Fibroblast of mammary gland (primary cell): ENCODE results near the gene SEMA3B.

Experiments used
- DNase-seq: peaks from one replicate; pipeline ENCODE4 v3.0.0-alpha.2; 2010; ENCODE audit warnings: low read depth
- H3K4me3 ChIP-seq: 2 replicates; pipeline ENCODE4 v1.5.1; 2011; ENCODE audit warnings: low read depth, mild to moderate bottlenecking, low read length, moderate library complexity; ENCODE audit not compliant: control insufficient read depth
- TF ChIP-seq, protein P1 (sequence below): conservative IDR thresholded peaks from 2 replicates; pipeline ENCODE4 v1.5.1; 2011; ENCODE audit warnings: low read depth, low read length, inconsistent platforms; ENCODE audit not compliant: control insufficient read depth, insufficient read depth

The SEMA3B gene

DNA sequence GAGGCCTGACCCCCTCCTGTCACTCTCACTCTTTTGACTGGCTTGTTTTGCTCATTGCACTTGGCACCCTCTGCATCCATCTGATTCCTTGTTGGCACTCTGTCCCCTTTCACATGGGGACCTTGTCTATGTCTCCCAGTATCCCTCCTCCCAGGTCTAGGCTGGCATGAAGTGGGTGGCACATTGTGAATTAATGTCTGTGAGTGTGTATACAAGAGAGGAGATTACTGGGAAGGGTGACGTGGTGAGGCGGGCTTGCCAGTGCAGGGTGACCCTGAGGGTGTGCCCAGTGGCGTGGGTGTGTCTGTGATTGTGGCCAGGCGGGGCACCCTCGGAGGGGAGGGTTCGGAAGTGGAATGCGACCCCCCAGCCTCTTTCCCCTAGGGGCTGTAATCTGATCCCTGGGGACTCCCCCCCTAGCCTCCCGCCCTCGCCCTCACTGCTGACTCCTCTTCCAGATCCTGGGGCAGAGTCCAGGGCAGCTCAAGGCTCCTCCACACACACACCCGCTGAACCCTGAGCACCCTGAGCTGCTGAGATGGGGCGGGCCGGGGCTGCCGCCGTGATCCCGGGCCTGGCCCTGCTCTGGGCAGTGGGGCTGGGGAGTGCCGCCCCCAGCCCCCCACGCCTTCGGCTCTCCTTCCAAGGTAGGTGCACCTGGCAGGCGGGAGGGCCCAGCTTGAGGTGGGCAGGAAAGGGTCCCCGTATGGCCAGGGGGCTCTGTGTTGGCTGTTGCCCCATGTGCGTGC, at the start of gene SEMA3B:
Gene SEMA3B, plus strand, starts transcription at position 445 of the 749 bp plus-strand sequence. Its CDS starts 94 bp downstream, at position 539.
- TF ChIP-seq, protein P1, sequence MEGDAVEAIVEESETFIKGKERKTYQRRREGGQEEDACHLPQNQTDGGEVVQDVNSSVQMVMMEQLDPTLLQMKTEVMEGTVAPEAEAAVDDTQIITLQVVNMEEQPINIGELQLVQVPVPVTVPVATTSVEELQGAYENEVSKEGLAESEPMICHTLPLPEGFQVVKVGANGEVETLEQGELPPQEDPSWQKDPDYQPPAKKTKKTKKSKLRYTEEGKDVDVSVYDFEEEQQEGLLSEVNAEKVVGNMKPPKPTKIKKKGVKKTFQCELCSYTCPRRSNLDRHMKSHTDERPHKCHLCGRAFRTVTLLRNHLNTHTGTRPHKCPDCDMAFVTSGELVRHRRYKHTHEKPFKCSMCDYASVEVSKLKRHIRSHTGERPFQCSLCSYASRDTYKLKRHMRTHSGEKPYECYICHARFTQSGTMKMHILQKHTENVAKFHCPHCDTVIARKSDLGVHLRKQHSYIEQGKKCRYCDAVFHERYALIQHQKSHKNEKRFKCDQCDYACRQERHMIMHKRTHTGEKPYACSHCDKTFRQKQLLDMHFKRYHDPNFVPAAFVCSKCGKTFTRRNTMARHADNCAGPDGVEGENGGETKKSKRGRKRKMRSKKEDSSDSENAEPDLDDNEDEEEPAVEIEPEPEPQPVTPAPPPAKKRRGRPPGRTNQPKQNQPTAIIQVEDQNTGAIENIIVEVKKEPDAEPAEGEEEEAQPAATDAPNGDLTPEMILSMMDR: no peak
- no peak within 1 kb of the TSS for H3K4me3 ChIP-seq
- DNase-seq: no peak

- no peak for DNase-seq
- H3K4me3 ChIP-seq: no peak overlapping the region
- TF ChIP-seq, protein P1: no peak
Measured at GRCh38 chr3:50219285-50219684, 49.7 kb upstream of the SEMA3B start.

GRCh38 chr3:50220109-50220508, 48.8 kb upstream of the SEMA3B start:
- DNase-seq: no peak
- H3K4me3 ChIP-seq: no peak overlapping the region
- TF ChIP-seq, protein P1: no peak

GRCh38 chr3:50221051-50221410, 47.9 kb upstream of the SEMA3B start:
- DNase-seq: no peak
- H3K4me3 ChIP-seq: no peak overlapping the region
- TF ChIP-seq, protein P1: no peak

- TF ChIP-seq, protein P1: no peak
- no peak overlapping the region for H3K4me3 ChIP-seq
- no peak for DNase-seq
Measured at GRCh38 chr3:50221411-50222168, 47.4 kb upstream of the SEMA3B start.

DNA sequence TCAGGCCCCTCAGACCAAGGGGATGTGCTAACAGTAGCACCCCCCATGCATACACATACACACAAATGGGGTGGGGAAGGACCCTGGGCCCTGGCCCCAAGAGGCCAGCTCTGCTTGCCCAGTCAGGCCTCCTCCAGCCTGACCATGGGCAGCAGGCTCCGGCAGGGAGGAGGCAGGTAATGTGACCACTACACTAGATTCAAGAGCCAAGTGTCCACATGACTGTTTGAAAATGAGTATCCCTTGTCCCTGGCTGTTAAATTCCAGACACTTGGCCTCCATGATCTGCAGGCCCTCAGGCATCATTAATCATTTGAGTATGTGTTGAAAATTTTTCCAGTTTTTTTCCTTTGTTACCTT, 46.8 kb upstream of the SEMA3B start:
- TF ChIP-seq, protein P1: no peak
- no peak for DNase-seq
- no peak overlapping the region for H3K4me3 ChIP-seq
